UCSD-AML1 (cell line): ENCODE measurements around the gene COG3.

Experiments
- DNase-seq: peaks from one replicate; lab custom pipeline; 2025; ENCODE audit not compliant: unreplicated experiment; lab: John Stamatoyannopoulos, UW

COG3 gene

GRCh38 chr13:45503658-45504057 is 38.9 kb downstream of the COG3 start:
- no peak for DNase-seq

DNA sequence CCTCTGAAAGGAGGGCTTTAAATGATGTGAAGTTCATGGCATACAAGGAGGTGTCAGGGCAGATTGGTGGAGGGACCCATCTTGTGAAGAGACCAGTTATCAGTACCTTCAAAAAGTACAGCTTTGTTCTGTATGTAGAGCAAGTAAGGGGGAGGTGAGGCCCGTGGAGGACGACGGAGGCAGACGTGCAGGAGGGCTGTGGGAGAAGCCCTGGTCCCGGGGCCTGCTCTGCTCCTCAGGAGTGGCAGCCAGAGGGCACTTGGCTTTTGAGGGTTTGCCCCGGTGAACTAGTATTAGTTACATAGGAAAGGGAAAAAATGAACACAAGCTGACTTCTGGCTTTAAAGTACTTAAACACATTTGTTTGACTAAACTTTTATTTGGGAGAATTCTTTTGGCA is 42.1 kb downstream of the COG3 start:
- no peak for DNase-seq

- peak; percentile 19 for DNase-seq
Observed at GRCh38 chr13:45508776-45509175, 44.0 kb downstream of the COG3 start.

GRCh38 chr13:45510672-45511071 is 45.9 kb downstream of the COG3 start:
- DNase-seq, result no peak

GRCh38 chr13:45511310-45512097 is 46.8 kb downstream of the COG3 start:
- DNase-seq, result no peak

GRCh38 chr13:45512098-45512496 is 47.4 kb downstream of the COG3 start:
- no peak for DNase-seq

DNA sequence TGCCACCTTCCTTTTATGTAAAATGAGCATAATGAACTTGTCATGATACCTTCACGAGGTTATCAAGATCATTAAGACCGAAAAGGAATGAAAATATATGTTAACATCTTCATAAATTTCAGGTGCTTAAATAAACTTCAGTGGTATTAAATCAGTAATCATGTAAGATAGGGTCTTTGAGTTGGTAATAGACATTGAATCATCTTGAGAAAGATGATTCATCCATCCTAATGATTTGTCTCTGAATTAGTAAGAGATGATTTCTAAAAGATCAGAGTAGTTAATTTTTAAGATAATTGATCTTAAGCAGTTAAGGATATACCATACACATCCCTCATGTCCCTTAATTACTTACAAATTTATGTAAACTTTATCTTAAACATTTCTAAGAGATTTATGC is 52.0 kb downstream of the COG3 start:
- DNase-seq, result no peak

GRCh38 chr13:45518525-45519245 is 53.9 kb downstream of the COG3 start:
- DNase-seq, result no peak

GRCh38 chr13:45519493-45519892 is 54.8 kb downstream of the COG3 start:
- DNase-seq, result no peak

GRCh38 chr13:45521297-45521696 is 56.6 kb downstream of the COG3 start:
- no peak for DNase-seq

DNA sequence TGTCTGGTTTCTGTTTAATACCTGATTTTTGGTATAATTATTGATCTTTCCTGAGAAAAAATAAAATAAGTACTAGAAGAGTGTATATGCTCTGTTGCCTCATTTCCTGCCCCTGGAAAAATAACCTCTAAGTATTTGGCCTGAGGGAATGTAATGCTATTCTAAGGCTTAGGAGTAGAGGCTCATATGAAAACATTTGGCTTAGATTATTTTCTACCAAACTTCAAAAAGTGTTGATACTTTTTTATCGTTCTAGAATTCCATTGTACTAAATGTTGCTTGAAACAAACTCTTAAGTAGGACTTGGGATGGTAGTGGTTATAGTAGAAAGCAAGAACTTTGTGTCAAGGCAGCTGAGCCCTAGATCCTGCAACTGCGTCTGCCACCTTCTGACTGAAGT is 57.8 kb downstream of the COG3 start:
- DNase-seq, result no peak

- DNase-seq, result no peak
Observed at GRCh38 chr13:45527699-45528462, 63.1 kb downstream of the COG3 start.

GRCh38 chr13:45529758-45530157 is 65.0 kb downstream of the COG3 start:
- no peak for DNase-seq

DNA sequence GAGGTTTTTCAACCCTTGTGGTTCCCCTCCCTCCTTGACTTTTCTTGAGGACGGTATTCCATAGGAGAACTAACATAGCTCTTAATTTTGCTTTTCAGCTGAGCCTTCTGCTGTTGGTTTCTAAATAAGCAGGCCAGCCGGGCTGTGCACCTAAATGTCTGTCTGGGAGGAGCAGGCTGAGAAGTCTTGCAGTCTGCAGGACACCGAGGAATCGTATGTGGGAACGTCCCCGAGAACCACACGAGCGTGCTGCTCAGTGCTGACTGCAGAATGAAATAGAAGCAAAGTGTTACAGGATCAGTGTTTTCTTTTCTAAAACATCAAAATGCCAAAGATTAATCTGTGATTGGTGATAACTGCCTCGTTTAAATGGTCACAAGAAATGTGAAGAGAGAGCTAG is 69.9 kb downstream of the COG3 start:
- no peak for DNase-seq

DNA sequence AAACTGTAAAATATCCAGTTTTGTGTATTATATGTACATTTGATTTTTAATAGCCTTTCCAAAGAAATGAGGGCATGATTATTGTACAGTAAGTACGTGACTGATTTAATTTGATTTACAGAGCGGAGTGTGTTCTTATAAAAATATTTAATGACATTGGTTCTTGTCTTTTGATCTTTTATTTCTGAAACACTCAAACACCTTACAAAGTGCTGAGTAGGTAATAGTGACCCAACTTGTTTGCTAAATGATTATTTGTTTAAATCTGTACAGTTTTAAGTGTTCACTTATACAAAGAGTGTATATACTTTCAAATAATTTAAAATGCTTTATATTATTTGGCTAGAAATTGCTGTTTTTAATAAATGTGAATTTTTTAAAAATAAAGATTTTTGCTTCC is 71.5 kb downstream of the COG3 start:
- DNase-seq, result no peak

- DNase-seq, result no peak
Observed at GRCh38 chr13:45537516-45537915, 72.8 kb downstream of the COG3 start.

GRCh38 chr13:45538382-45538781 is 73.6 kb downstream of the COG3 start:
- DNase-seq, result no peak

DNA sequence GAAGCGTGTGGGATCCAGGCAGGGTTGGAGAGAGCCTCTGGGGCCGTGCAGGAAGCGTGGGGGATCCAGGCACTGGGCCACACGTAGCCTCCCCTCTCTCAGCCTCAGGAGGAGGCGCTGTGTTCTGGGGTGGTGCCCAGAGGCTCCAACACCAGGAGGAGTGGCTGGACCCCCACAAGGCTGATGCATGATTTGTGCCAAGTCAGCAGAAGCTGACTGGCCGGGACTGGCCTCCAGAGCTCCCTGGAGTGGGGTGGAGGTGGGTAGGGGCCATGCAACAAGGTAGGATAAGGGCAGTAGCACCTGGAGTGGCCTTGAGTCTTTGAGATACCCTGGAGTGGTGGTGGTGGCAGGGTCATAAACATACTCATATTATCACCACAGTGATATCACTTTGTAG is 75.5 kb downstream of the COG3 start:
- no peak for DNase-seq

- no peak for DNase-seq
Observed at GRCh38 chr13:45540864-45541263, 76.1 kb downstream of the COG3 start.

- DNase-seq, result no peak
Observed at GRCh38 chr13:45541806-45542205, 77.1 kb downstream of the COG3 start.

GRCh38 chr13:45542391-45542790 is 77.7 kb downstream of the COG3 start:
- DNase-seq, result no peak

DNA sequence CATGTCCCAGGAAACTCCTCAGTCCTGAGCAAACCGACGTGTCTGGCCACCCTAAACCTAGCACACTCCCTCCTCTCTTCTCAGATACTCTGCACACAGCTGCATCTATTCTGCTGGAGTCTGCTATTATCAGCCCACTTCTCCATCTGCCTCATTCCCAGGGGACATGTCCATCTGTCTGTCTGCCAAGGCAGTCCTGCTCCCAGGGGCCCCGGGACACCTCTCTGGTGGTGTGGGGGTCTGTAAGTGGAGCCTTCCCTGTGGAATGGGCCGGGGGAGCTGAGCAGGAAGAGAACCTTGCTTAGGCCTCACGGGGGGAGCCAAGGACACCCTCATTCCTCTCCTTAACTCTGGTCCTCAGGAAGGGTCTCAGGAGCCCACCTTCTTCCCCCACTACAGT is 78.1 kb downstream of the COG3 start:
- DNase-seq, result no peak
